Omental fat pad (tissue), 4 donors: ENCODE data around the gene JPH3. TPM values are rescaled to one million over a fixed set of nuclear protein-coding genes. Genes with fewer than 3 reads are reported as not detected.

Experiments
- ATAC-seq: fragments of 150-250 bp; one replicate; pipeline ENCODE4 v1.9.1; 2016; ENCODE audit warnings: mild to moderate bottlenecking, moderate library complexity; ENCODE audit not compliant: low FRiP score
- DNase-seq: peaks from one replicate; pipeline ENCODE4 v3.0.0-alpha.2; 2019; ENCODE audit warnings: low spot score
- CTCF ChIP-seq, 3 donors: fragments of 450-650 bp; IDR thresholded peaks; one replicate each; pipeline ENCODE4 v1.5.1; 2016 to 2017; ENCODE audit warnings: antibody characterized with exemption in 3 of 3, mild to moderate bottlenecking in 3 of 3, moderate library complexity in 2 of 3
- total RNA-seq, 4 donors: library from RNA; depleted of rRNA; stranded (reverse); fragments of >200 nt; gene quantifications; one replicate each; pipeline ENCODE4 v1.1.0, GENCODE V29; 2016

The JPH3 gene
- total RNA-seq, 4 donors from 2014 or later, result 0.32 TPM; not detected in 3

GRCh38 chr16:87564524-87564778, 37.9 kb upstream of the JPH3 start:
- DNase-seq, result no peak
- ATAC-seq, result no peak
- TF ChIP-seq CTCF (IDR thresholded peaks at IDR 0.05), result no peak

- TF ChIP-seq CTCF (IDR thresholded peaks at IDR 0.05), result no peak
- DNase-seq, result no peak
- ATAC-seq, result no peak
Observed at GRCh38 chr16:87569601-87570571, 32.4 kb upstream of the JPH3 start.

- TF ChIP-seq CTCF (IDR thresholded peaks at IDR 0.05), result no peak
- DNase-seq (no peak), ATAC-seq (no peak)
Observed at GRCh38 chr16:87570572-87570937, 31.8 kb upstream of the JPH3 start.

GRCh38 chr16:87570938-87571867, 31.1 kb upstream of the JPH3 start:
- TF ChIP-seq CTCF (IDR thresholded peaks at IDR 0.05), result no peak

GRCh38 chr16:87571868-87572244, 30.5 kb upstream of the JPH3 start:
- TF ChIP-seq CTCF (IDR thresholded peaks at IDR 0.05), result no peak
- ATAC-seq (no peak), DNase-seq (no peak)

More at GRCh38 chr16:87570938-87571867, 31.1 kb upstream of the JPH3 start:
- no peak for ATAC-seq
- no peak for DNase-seq

- DNase-seq (no peak), ATAC-seq (no peak)
- TF ChIP-seq CTCF (IDR thresholded peaks at IDR 0.05), result no peak
Observed at GRCh38 chr16:87572959-87573358, 29.3 kb upstream of the JPH3 start.
